Testis (tissue), 2 donors: ENCODE measurements around the gene PODNL1.

Source experiments
- POLR2A ChIP-seq: fragments of 450-650 bp; IDR thresholded peaks from one replicate; pipeline ENCODE4 v1.6.1; 2017; ENCODE audit warnings: antibody characterized with exemption, mild to moderate bottlenecking, moderate library complexity
- TF ChIP-seq, protein P1 (sequence below), 3 experiments: fragments of 450-650 bp in 2 of 3; fragments of 200-600 bp in 1 of 3; sonication (generic) in 1 of 3; IDR thresholded peaks; one replicate each; pipeline ENCODE4 v1.5.1; 2016 to 2019; ENCODE audit warnings: antibody characterized with exemption in 3 of 3, mild to moderate bottlenecking in 2 of 3, moderate library complexity in 1 of 3

DNA sequence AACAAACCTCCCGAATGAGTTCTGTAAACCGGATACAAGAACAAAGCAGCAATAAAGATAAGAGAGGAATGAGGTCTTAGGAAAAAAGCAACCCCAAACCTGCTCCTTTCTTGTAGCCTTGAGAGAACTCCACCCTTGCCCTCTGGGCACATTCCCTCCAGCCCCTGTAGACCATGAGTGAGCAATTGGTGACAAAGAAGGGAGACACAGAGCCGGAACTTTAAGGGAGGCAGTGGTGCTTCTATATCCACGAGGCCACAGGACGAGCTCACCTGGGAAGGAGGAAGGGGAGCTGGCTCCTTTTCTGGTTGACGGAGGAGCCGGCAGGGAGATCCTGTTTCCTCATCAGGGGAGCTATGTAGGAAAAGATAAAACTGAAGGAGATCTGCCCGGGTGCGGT, 45.3 kb downstream of the PODNL1 start:
- TF ChIP-seq, protein P1, sequence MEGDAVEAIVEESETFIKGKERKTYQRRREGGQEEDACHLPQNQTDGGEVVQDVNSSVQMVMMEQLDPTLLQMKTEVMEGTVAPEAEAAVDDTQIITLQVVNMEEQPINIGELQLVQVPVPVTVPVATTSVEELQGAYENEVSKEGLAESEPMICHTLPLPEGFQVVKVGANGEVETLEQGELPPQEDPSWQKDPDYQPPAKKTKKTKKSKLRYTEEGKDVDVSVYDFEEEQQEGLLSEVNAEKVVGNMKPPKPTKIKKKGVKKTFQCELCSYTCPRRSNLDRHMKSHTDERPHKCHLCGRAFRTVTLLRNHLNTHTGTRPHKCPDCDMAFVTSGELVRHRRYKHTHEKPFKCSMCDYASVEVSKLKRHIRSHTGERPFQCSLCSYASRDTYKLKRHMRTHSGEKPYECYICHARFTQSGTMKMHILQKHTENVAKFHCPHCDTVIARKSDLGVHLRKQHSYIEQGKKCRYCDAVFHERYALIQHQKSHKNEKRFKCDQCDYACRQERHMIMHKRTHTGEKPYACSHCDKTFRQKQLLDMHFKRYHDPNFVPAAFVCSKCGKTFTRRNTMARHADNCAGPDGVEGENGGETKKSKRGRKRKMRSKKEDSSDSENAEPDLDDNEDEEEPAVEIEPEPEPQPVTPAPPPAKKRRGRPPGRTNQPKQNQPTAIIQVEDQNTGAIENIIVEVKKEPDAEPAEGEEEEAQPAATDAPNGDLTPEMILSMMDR (IDR thresholded peaks at IDR 0.05) = no peak
- TF ChIP-seq POLR2A = no peak
